AG09309 (cell line): ENCODE results near the gene PCSK5.

Experiments
- DNase-seq: peaks from one replicate; pipeline ENCODE4 v3.0.0-alpha.2; 2010; ENCODE audit warnings: low read depth
- H3K4me3 ChIP-seq: 2 replicates; pipeline ENCODE4 v1.5.1; 2011; ENCODE audit warnings: mild to moderate bottlenecking, low read depth, low read length, moderate library complexity; ENCODE audit not compliant: control insufficient read depth
- CTCF ChIP-seq: IDR thresholded peaks from 2 replicates; pipeline ENCODE4 v1.5.1; 2011; ENCODE audit warnings: mild to moderate bottlenecking, low read depth, low read length, inconsistent platforms; ENCODE audit not compliant: insufficient read depth, control insufficient read depth; ENCODE audit errors: missing control alignments

Gene PCSK5

GRCh38 chr9:76181020-76181641, 290.7 kb downstream of the PCSK5 start:
- no peak for TF ChIP-seq CTCF
- DNase-seq: peak; percentile 34
- no peak overlapping the region for H3K4me3 ChIP-seq

GRCh38 chr9:76181781-76182180, 291.3 kb downstream of the PCSK5 start:
- no peak overlapping the region for H3K4me3 ChIP-seq
- no peak for TF ChIP-seq CTCF
- DNase-seq: no peak

- TF ChIP-seq CTCF: no peak
- DNase-seq: no peak
- no peak overlapping the region for H3K4me3 ChIP-seq
These were observed 295.0 kb downstream of the PCSK5 start for GRCh38 chr9:76185432-76185831.

GRCh38 chr9:76188286-76188685, 297.8 kb downstream of the PCSK5 start:
- no peak for TF ChIP-seq CTCF
- DNase-seq: no peak
- H3K4me3 ChIP-seq: no peak overlapping the region

GRCh38 chr9:76188905-76189304, 298.4 kb downstream of the PCSK5 start:
- TF ChIP-seq CTCF: no peak
- no peak overlapping the region for H3K4me3 ChIP-seq
- no peak for DNase-seq

- TF ChIP-seq CTCF: no peak
- H3K4me3 ChIP-seq: no peak overlapping the region
These were observed 301.0 kb downstream of the PCSK5 start for GRCh38 chr9:76191493-76191892.

GRCh38 chr9:76192013-76192412, 301.5 kb downstream of the PCSK5 start:
- DNase-seq: no peak
- no peak for TF ChIP-seq CTCF
- no peak overlapping the region for H3K4me3 ChIP-seq

More at GRCh38 chr9:76191493-76191892, 301.0 kb downstream of the PCSK5 start:
- DNase-seq: no peak
